K562 (cell line): ENCODE measurements around the gene TFDP3. TPM values are rescaled to one million over a fixed set of nuclear protein-coding genes. Genes with fewer than 3 reads are reported as not detected.

Source experiments
- ATAC-seq: fragments of 200-7000 bp; cut with Tn5 transposase; 3 replicates; pipeline ENCODE4 v1.9.1; 2020; ENCODE audit warnings: moderate library complexity
- BruUV-seq: library from RNA; stranded (reverse); fragments of 400-500 nt; replicated peaks from 2 replicates; lab custom pipeline; 2021; lab: Mats Ljungman, UMichigan
- CTCF ChIA-PET: fragments of 300-600 bp; formaldehyde crosslinking; extraction: SDS; loops from one replicate; lab custom pipeline; 2021; ENCODE audit warnings: low intra/inter-chr PET ratio; lab: Yijun Ruan, JAX
- POLR2A ChIA-PET: fragments of 300-600, 350-650 bp; sonication (Branson Sonifier 250); formaldehyde crosslinking; extraction: SDS; loops from one replicate; lab custom pipeline; 2021; ENCODE audit warnings: antibody characterized with exemption, inconsistent platforms; lab: Yijun Ruan, JAX
- DNase-seq, 4 experiments: peaks; one replicate each; pipeline versions ENCODE4 v3.0.0 to v3.0.0-alpha.2; 2011 to 2018; ENCODE audit warnings: low spot score in 3 of 4, mixed read lengths in 3 of 4; ENCODE audit errors: extremely low read depth in 1 of 4
- FAIRE-seq: peaks from 2 replicates; lab custom pipeline; 2011; peaks lifted over from hg19 to GRCh38; lab: Jason Lieb, UNC
- H2AFZ ChIP-seq: 2 replicates; pipeline ENCODE4 v1.6.0; 2011; ENCODE audit warnings: low read depth, low read length, control low read depth, inconsistent platforms
- H3K27ac ChIP-seq: fragments of 200-600 bp; 3 replicates; pipeline ENCODE4 v1.8.0; 2011; ENCODE audit warnings: low read depth, mild to moderate bottlenecking, control low read depth, inconsistent platforms, low read length, moderate library complexity, mixed read lengths; ENCODE audit errors: extremely low read depth
- H3K27me3 ChIP-seq, 2 experiments: fragments of 300-600 bp in 1 of 2; 2 replicates in 1 of 2; 3 replicates in 1 of 2; pipeline versions ENCODE4 v1.6.0 to v1.8.0; 2011; ENCODE audit warnings: inconsistent platforms in 2 of 2, low read length in 2 of 2, mild to moderate bottlenecking in 1 of 2, mixed read lengths in 1 of 2, moderate library complexity in 1 of 2; ENCODE audit not compliant: control insufficient read depth in 2 of 2, insufficient read depth in 2 of 2
- H3K36me3 ChIP-seq: fragments of 300-600 bp; 3 replicates; pipeline ENCODE4 v1.8.0; 2011; ENCODE audit warnings: mild to moderate bottlenecking, low read length, inconsistent platforms; ENCODE audit not compliant: control insufficient read depth, insufficient read depth
- H3K4me1 ChIP-seq, 2 experiments: fragments of 200-600 bp in 1 of 2; replicated peaks in 1 of 2; 2 replicates in 1 of 2; 3 replicates in 1 of 2; pipeline versions ENCODE4 v1.5.1 to v1.8.0; 2011; ENCODE audit warnings: inconsistent platforms in 2 of 2, low read length in 2 of 2, mild to moderate bottlenecking in 1 of 2, mixed read lengths in 1 of 2, moderate library complexity in 1 of 2; ENCODE audit not compliant: control insufficient read depth in 2 of 2, insufficient read depth in 2 of 2
- H3K4me2 ChIP-seq: 2 replicates; pipeline ENCODE4 v1.6.1; 2011; ENCODE audit warnings: low read length, control low read depth, inconsistent platforms, mixed read lengths; ENCODE audit not compliant: insufficient read depth
- H3K4me3 ChIP-seq: fragments of 200-600 bp; sonication (generic), shearing (Covaris generic); 2 replicates; pipeline ENCODE4 v1.5.1; 2016; ENCODE audit warnings: control low read depth, inconsistent platforms
- H3K79me2 ChIP-seq: fragments of 200-600 bp; 3 replicates; pipeline ENCODE4 v1.8.0; 2011; ENCODE audit warnings: low read length, inconsistent platforms; ENCODE audit not compliant: control insufficient read depth, insufficient read depth
- H3K9ac ChIP-seq, 2 experiments: 2 replicates each; pipeline versions ENCODE4 v1.6.0 to v1.6.1; 2011; ENCODE audit warnings: low read depth in 2 of 2, low read length in 2 of 2, control low read depth in 1 of 2, inconsistent platforms in 1 of 2, mild to moderate bottlenecking in 1 of 2, mixed read lengths in 1 of 2; ENCODE audit not compliant: insufficient read depth in 1 of 2
- H3K9me1 ChIP-seq: one replicate; pipeline ENCODE4 v1.6.0; 2011; ENCODE audit warnings: inconsistent platforms, mild to moderate bottlenecking, low read length, moderate library complexity; ENCODE audit not compliant: control insufficient read depth, insufficient read depth
- H3K9me3 ChIP-seq: replicated peaks from 2 replicates; pipeline ENCODE4 v1.5.1; 2011; ENCODE audit warnings: low read depth, low read length, inconsistent platforms; ENCODE audit not compliant: control insufficient read depth, insufficient read depth
- H4K20me1 ChIP-seq: replicated peaks from 2 replicates; pipeline ENCODE4 v1.6.1; 2011; ENCODE audit warnings: low read length, inconsistent platforms, mixed read lengths; ENCODE audit not compliant: control insufficient read depth, insufficient read depth
- CHD1 ChIP-seq: fragments of 200-600 bp; sonication (generic); IDR thresholded peaks from one replicate; pipeline ENCODE4 v1.6.1; 2012; ENCODE audit warnings: mild to moderate bottlenecking, moderate library complexity, low read length, inconsistent platforms
- ETV5 ChIP-seq: sonication (generic); formaldehyde crosslinking; IDR thresholded peaks from 2 replicates; pipeline ENCODE4 v1.4.0; 2020; ENCODE audit warnings: low read depth, mild to moderate bottlenecking, missing genetic modification reagents
- MAZ ChIP-seq, 2 experiments: fragments of 450-650 bp in 1 of 2; sonication (generic) in 1 of 2; formaldehyde crosslinking; IDR thresholded peaks in 1 of 2; conservative IDR thresholded peaks in 1 of 2; 2 replicates each; pipeline versions ENCODE4 v1.4.0 to v1.5.0; 2020; ENCODE audit warnings: mild to moderate bottlenecking in 1 of 2, missing genetic modification reagents in 1 of 2
- MCM2 ChIP-seq: fragments of 450-650 bp; IDR thresholded peaks from 2 replicates; pipeline ENCODE4 v1.6.1; 2017; ENCODE audit warnings: low read depth, mild to moderate bottlenecking
- SPI1 ChIP-seq: IDR thresholded peaks from 2 replicates; pipeline ENCODE4 v1.6.1; 2011; ENCODE audit warnings: low read depth, low read length, control low read depth, borderline replicate concordance
- UBTF ChIP-seq, 2 experiments: IDR thresholded peaks; 2 replicates each; pipeline ENCODE4 v1.6.1; 2012; ENCODE audit warnings: improper control_type of control experiment in 2 of 2, low read depth in 2 of 2, low read length in 2 of 2, borderline replicate concordance in 1 of 2
- ZC3H4 ChIP-seq: sonication (generic); formaldehyde crosslinking; IDR thresholded peaks from 2 replicates; pipeline ENCODE4 v1.9.0; 2021; ENCODE audit warnings: missing genetic modification reagents, borderline replicate concordance
- ZC3H8 ChIP-seq: fragments of 450-650 bp; IDR thresholded peaks from 2 replicates; pipeline ENCODE4 v1.6.1; 2017
- ZNF23 ChIP-seq: fragments of 250-450 bp; sonication (Bioruptor Pico); IDR thresholded peaks from 2 replicates; pipeline ENCODE4 v1.4.0; 2020; ENCODE audit warnings: mild to moderate bottlenecking
- ZNF41 ChIP-seq: fragments of 250-450 bp; sonication (Bioruptor Pico); conservative IDR thresholded peaks from 2 replicates; pipeline ENCODE4 v1.4.0; 2020; ENCODE audit warnings: mild to moderate bottlenecking
- WGBS: fragments of 100-300 bp; shearing (Covaris generic); methylation state at CpG from one replicate; pipeline ENCODE4 v1.1.6; 2016; ENCODE audit warnings: low coverage, mixed read lengths; ENCODE audit not compliant: insufficient coverage; ENCODE audit errors: missing lambda C conversion rate; 5-methylcytosine and 5-hydroxymethylcytosine counted together
- in situ Hi-C: fragments of 300-500 bp; cut with MboI; formaldehyde crosslinking; loops from 4 replicates; pipeline ENCODE4 v1.15.0; 2018; ENCODE audit warnings: inconsistent platforms, mixed read lengths
- intact Hi-C: fragments of 100-400 bp; cut with micrococcal nuclease; formaldehyde crosslinking; loops from 2 replicates; pipeline ENCODE4 v1.14.2; 2022
- polyA plus RNA-seq, 8 experiments: library from polyadenylated mRNA; depleted of rRNA in 4 of 8; stranded (reverse) in 5 of 8; unstranded in 3 of 8; fragments of >200 nt; fragmentation: Nextera tagmentation in 2 of 8; fragmentation: Illumina TruSeq in 1 of 8; extraction: Ambion mirVana in 2 of 8; extraction: Trizol in 1 of 8; gene quantifications; 2 replicates each; pipeline versions ENCODE4 v1.2.1 to v1.2.3, GENCODE V29; 2011 to 2014; ENCODE audit warnings: inconsistent platforms in 1 of 8, missing spikeins in 1 of 8
- total RNA-seq, 7 experiments: library from RNA; depleted of rRNA in 6 of 7; stranded (reverse); fragments of >200 nt in 6 of 7; fragmentation: Illumina TruSeq in 2 of 7; extraction: Trizol in 2 of 7; gene quantifications; 2 replicates each; pipeline versions ENCODE4 v1.2.1 to v1.2.3, GENCODE V29; 2011 to 2021; ENCODE audit warnings: low replicate concordance in 1 of 7

The TFDP3 gene
- total and polyA plus RNA-seq, 9 of the 15 experiments (the other 6 are each of a cell fraction or from before 2014, with no cell fraction given) = 0.09 to 0.25 (median 0.12) TPM; not detected in 5

- Histone ChIP-seq H3K4me3 (no peak overlapping the region), H2AFZ (no peak overlapping the region), H3K79me2 (no peaks in the 10 kb centered on the region), H3K36me3 (no peaks in the 10 kb centered on the region), H3K4me2 (no peak overlapping the region), H3K27ac (no peak overlapping the region), H3K9me3 (no peaks in the 10 kb centered on the region), H3K27me3 (no peaks in the 10 kb centered on the region), H3K9ac (no peak overlapping the region), H3K9me1 (no peaks in the 10 kb centered on the region), H4K20me1 (no peaks in the 10 kb centered on the region), H3K4me1 (no peaks in the 10 kb centered on the region)
- no peak for ATAC-seq
- in situ Hi-C loops = no loop called here
- no peak for TF ChIP-seq MCM2
- TF ChIP-seq CHD1 = no peak
- no peak for TF ChIP-seq ETV5 (CRISPR knock-in tag)
- TF ChIP-seq ZNF23 (CRISPR knock-in tag) = no peak
- no peak for TF ChIP-seq ZC3H8
- no peak for TF ChIP-seq ZC3H4 (CRISPR knock-in tag)
- TF ChIP-seq MAZ (CRISPR knock-in tag; conservative IDR thresholded peaks at IDR 0.05 in 1 of 2, IDR thresholded peaks at IDR 0.05 in 1 of 2) = no peak
- TF ChIP-seq UBTF (IDR thresholded peaks at IDR 0.05; ENCODE audit: borderline replicate concordance in 1 of 2, low read depth in 2 of 2, low read length in 2 of 2) = no peak
- no peak for TF ChIP-seq ZNF41
- TF ChIP-seq SPI1 = no peak
- intact Hi-C loops = no loop called here
- no peak for DNase-seq
- CTCF ChIA-PET = no interaction called here
- WGBS = 0% methylated on average over 4 of the region's 4 CpGs
- POLR2A ChIA-PET = interaction anchor here (0.8 kb wide), 1 partner anchor 47 kb away, joined by 4 read pairs; no protein-coding TSS in a partner anchor
- no TSS peak for BruUV-seq
- no peak for FAIRE-seq
Observed at GRCh38 chrX:133249266-133250058, 31.3 kb upstream of the TFDP3 start.
